ENCODE results near the gene AMBRA1.
"Not testable (repeated sequence)": the region's sequence is repeated elsewhere in the genome, so short reads cannot be mapped to it uniquely, and the experiment has no call there.

The AMBRA1 gene

GRCh38 chr11:46381819-46382645 lies 211.8 kb downstream of the AMBRA1 start:
- Mint-ChIP-seq H3K27ac (no peak overlapping the region), H3K4me3 (peak overlapping the region; percentile 72), H3K9me3 (peaks cover 4% of the 10 kb centered on the region), H3K4me1 (peaks cover 26% of the 10 kb centered on the region), H3K27me3 (peaks cover 64% of the 10 kb centered on the region), H3K36me3 (peaks cover 18% of the 10 kb centered on the region)
- CTCF ChIA-PET: no interaction called here
- DNase-seq: peak; percentile 47

- DNase-seq: no peak
- peak within 1 kb of the TSS; percentile 37 for H3K27ac Mint-ChIP-seq
- peaks cover 24% of the 10 kb centered on the region for H3K36me3 Mint-ChIP-seq
- H3K27me3 Mint-ChIP-seq: peaks cover 56% of the 10 kb centered on the region
- CTCF ChIA-PET: no interaction called here
- H3K9me3 Mint-ChIP-seq: peaks cover 4% of the 10 kb centered on the region
- H3K4me3 Mint-ChIP-seq: peak within 1 kb of the TSS; percentile 72
- peaks cover 20% of the 10 kb centered on the region for H3K4me1 Mint-ChIP-seq
Measured at GRCh38 chr11:46381048-46381818, 212.6 kb downstream of the AMBRA1 start, which contains the start of gene MDK. Gene MDK (plus strand): TSS chr11:46381669. CDS start chr11:46382058, 389 bp downstream.

- peak overlapping the region; percentile 75 for H3K27ac Mint-ChIP-seq
- peak; percentile 86 for DNase-seq
- CTCF ChIA-PET: interaction anchor here (1.2 kb wide), 1 partner anchor 8 kb away, joined by 3 read pairs; no protein-coding TSS in a partner anchor
- H3K4me1 Mint-ChIP-seq: peaks cover 18% of the 10 kb centered on the region
- H3K27me3 Mint-ChIP-seq: peaks cover 48% of the 10 kb centered on the region
- H3K36me3 Mint-ChIP-seq: peaks cover 26% of the 10 kb centered on the region
- H3K4me3 Mint-ChIP-seq: peak overlapping the region; percentile 62
- peaks cover 4% of the 10 kb centered on the region for H3K9me3 Mint-ChIP-seq
Measured at GRCh38 chr11:46380340-46381047, 213.3 kb downstream of the AMBRA1 start.

- H3K27me3 Mint-ChIP-seq: peaks cover 40% of the 10 kb centered on the region
- DNase-seq, H3K9me3 Mint-ChIP-seq, H3K27ac Mint-ChIP-seq: not testable (repeated sequence)
- CTCF ChIA-PET: interaction anchor here (1.2 kb wide), 1 partner anchor 9 kb away, joined by 3 read pairs; no protein-coding TSS in a partner anchor
- peak overlapping the region; percentile 40 for H3K4me3 Mint-ChIP-seq
- H3K36me3 Mint-ChIP-seq: peaks cover 26% of the 10 kb centered on the region
- peaks cover 18% of the 10 kb centered on the region for H3K4me1 Mint-ChIP-seq
Measured at GRCh38 chr11:46379482-46380293, 214.1 kb downstream of the AMBRA1 start.

GRCh38 chr11:46378811-46379481 lies 214.9 kb downstream of the AMBRA1 start:
- H3K27me3 Mint-ChIP-seq: peaks cover 33% of the 10 kb centered on the region
- H3K36me3 Mint-ChIP-seq: peaks cover 26% of the 10 kb centered on the region
- peak overlapping the region; percentile 38 for H3K4me3 Mint-ChIP-seq
- H3K27ac Mint-ChIP-seq: no peak overlapping the region
- H3K9me3 Mint-ChIP-seq: peaks cover 4% of the 10 kb centered on the region
- CTCF ChIA-PET: interaction anchor here (0.8 to 3.3 kb wide), 7 partner anchors 10 to 70 kb away, joined by 3 to 16 read pairs (median 4); no protein-coding TSS in a partner anchor
- H3K4me1 Mint-ChIP-seq: peaks cover 18% of the 10 kb centered on the region
- no peak for DNase-seq

GRCh38 chr11:46378296-46378695 lies 215.5 kb downstream of the AMBRA1 start:
- Mint-ChIP-seq H3K36me3 (peaks cover 29% of the 10 kb centered on the region), H3K4me3 (no peak overlapping the region), H3K4me1 (peaks cover 18% of the 10 kb centered on the region), H3K9me3 (peaks cover 4% of the 10 kb centered on the region), H3K27ac (no peak overlapping the region), H3K27me3 (peaks cover 26% of the 10 kb centered on the region)
- CTCF ChIA-PET: interaction anchor here (0.8 to 3.3 kb wide), 8 partner anchors 9 to 70 kb away, joined by 3 to 16 read pairs (median 4); no protein-coding TSS in a partner anchor
- DNase-seq: no peak

GRCh38 chr11:46377831-46378230 lies 216.0 kb downstream of the AMBRA1 start:
- Mint-ChIP-seq H3K36me3 (peaks cover 29% of the 10 kb centered on the region), H3K27me3 (peaks cover 22% of the 10 kb centered on the region), H3K4me3 (no peak overlapping the region), H3K4me1 (peaks cover 18% of the 10 kb centered on the region), H3K9me3 (peaks cover 4% of the 10 kb centered on the region), H3K27ac (no peak overlapping the region)
- no peak for DNase-seq
- CTCF ChIA-PET: interaction anchor here (0.8 to 3.3 kb wide), 7 partner anchors 9 to 69 kb away, joined by 3 to 16 read pairs (median 4); no protein-coding TSS in a partner anchor

GRCh38 chr11:46377290-46377689 lies 216.5 kb downstream of the AMBRA1 start:
- Mint-ChIP-seq H3K4me3 (no peak overlapping the region), H3K27ac (no peak overlapping the region), H3K27me3 (peaks cover 16% of the 10 kb centered on the region), H3K4me1 (peaks cover 18% of the 10 kb centered on the region), H3K9me3 (peaks cover 4% of the 10 kb centered on the region), H3K36me3 (peaks cover 31% of the 10 kb centered on the region)
- CTCF ChIA-PET: interaction anchor here (1.0 to 3.3 kb wide), 2 partner anchors 10 to 25 kb away, joined by 3 to 16 read pairs; no protein-coding TSS in a partner anchor
- no peak for DNase-seq

GRCh38 chr11:46376258-46377050 lies 217.4 kb downstream of the AMBRA1 start:
- no peak for DNase-seq
- CTCF ChIA-PET: interaction anchor here (3.3 kb wide), 1 partner anchor 25 kb away, joined by 16 read pairs; no protein-coding TSS in a partner anchor
- H3K27ac Mint-ChIP-seq: no peak overlapping the region
- H3K27me3 Mint-ChIP-seq: peaks cover 8% of the 10 kb centered on the region
- peaks cover 4% of the 10 kb centered on the region for H3K9me3 Mint-ChIP-seq
- peaks cover 13% of the 10 kb centered on the region for H3K4me1 Mint-ChIP-seq
- H3K36me3 Mint-ChIP-seq: peaks cover 29% of the 10 kb centered on the region
- H3K4me3 Mint-ChIP-seq: no peak overlapping the region

- Mint-ChIP-seq H3K27me3 (peaks cover under 1% of the 10 kb centered on the region), H3K4me1 (peaks cover 11% of the 10 kb centered on the region), H3K9me3 (peaks cover 4% of the 10 kb centered on the region), H3K36me3 (peaks cover 29% of the 10 kb centered on the region), H3K27ac (no peak overlapping the region), H3K4me3 (no peak overlapping the region)
- no peak for DNase-seq
- CTCF ChIA-PET: interaction anchor here (3.3 kb wide), 1 partner anchor 24 kb away, joined by 16 read pairs; no protein-coding TSS in a partner anchor
Measured at GRCh38 chr11:46375392-46376101, 218.3 kb downstream of the AMBRA1 start.

GRCh38 chr11:46374815-46375214 lies 219.0 kb downstream of the AMBRA1 start:
- H3K27ac Mint-ChIP-seq: no peak overlapping the region
- H3K36me3 Mint-ChIP-seq: peaks cover 34% of the 10 kb centered on the region
- DNase-seq: no peak

More at GRCh38 chr11:46374815-46375214, 219.0 kb downstream of the AMBRA1 start:
- no peaks in the 10 kb centered on the region for H3K27me3 Mint-ChIP-seq
- H3K4me3 Mint-ChIP-seq: no peak overlapping the region
- peaks cover 8% of the 10 kb centered on the region for H3K4me1 Mint-ChIP-seq
- H3K9me3 Mint-ChIP-seq: peaks cover 4% of the 10 kb centered on the region
- CTCF ChIA-PET: no interaction called here
